ENCODE measurements around the gene NTN1. TPM values are rescaled to one million over a fixed set of nuclear protein-coding genes. Genes with fewer than 3 reads are reported as not detected.

The NTN1 gene
- total RNA-seq, 1 experiment from 2014 or later, result 1.2 TPM

- no peak overlapping the region for H3K18ac ChIP-seq (ENCODE audit: insufficient read length, low read depth, low read length)
- no peak overlapping the region for H4K91ac ChIP-seq (ENCODE audit: insufficient read length, low read depth, low read length)
- H3K56ac ChIP-seq (ENCODE audit: insufficient read length, low read depth, low read length), result no peak overlapping the region
- no peaks in the 10 kb centered on the region for H4K20me1 ChIP-seq (ENCODE audit: control insufficient read depth, insufficient read depth, insufficient read length)
- Mint-ChIP-seq H3K4me3 (no peak overlapping the region), H3K9me3 (no peaks in the 10 kb centered on the region), H3K36me3 (ENCODE audit: insufficient read depth in 1 of 3, low read depth in 3 of 3) (no peaks in the 10 kb centered on the region), H3K27ac (no peak overlapping the region), H3K4me1 (peaks cover 5 to 9% of the 10 kb centered on the region in 2 experiments; a peak in 2 of 4 replicates), H3K27me3 (ENCODE audit: low read depth) (peaks cover 7% of the 10 kb centered on the region)
- no peaks in the 10 kb centered on the region for H3K23me2 ChIP-seq (ENCODE audit: insufficient read length, low read depth, low read length, poor library complexity, severe bottlenecking)
- no peak overlapping the region for H4K5ac ChIP-seq (ENCODE audit: insufficient read length, low read depth, low read length)
- H3K9me3 ChIP-seq (ENCODE audit: control insufficient read depth, low read depth, low read length), result no peaks in the 10 kb centered on the region
- no peaks in the 10 kb centered on the region for H3K79me1 ChIP-seq (ENCODE audit: insufficient read depth, low read depth, low read length, poor library complexity, severe bottlenecking)
- no peak overlapping the region for H2BK5ac ChIP-seq (ENCODE audit: insufficient read length, low read length)
- H2BK20ac ChIP-seq (ENCODE audit: low read depth, low read length, poor library complexity, severe bottlenecking), result no peak overlapping the region
- H2BK12ac ChIP-seq (ENCODE audit: insufficient read length, low read depth, low read length), result no peak overlapping the region
- H2AFZ ChIP-seq (ENCODE audit: low read length), result no peak overlapping the region
- no peak overlapping the region for H2AK5ac ChIP-seq (ENCODE audit: insufficient read length, low read length)
- H3K4ac ChIP-seq (ENCODE audit: low read depth, low read length), result no peak overlapping the region
- H3K4me1 ChIP-seq (ENCODE audit: insufficient read depth, low read length), result no peaks in the 10 kb centered on the region
- no peak overlapping the region for H3K4me2 ChIP-seq (ENCODE audit: insufficient read depth, insufficient read length, low read length)
- DNase-seq, result no peak
- H2BK120ac ChIP-seq (ENCODE audit: low read depth, low read length, poor library complexity, severe bottlenecking), result no peak overlapping the region
- H3T11ph ChIP-seq (ENCODE audit: low read length), result no peak overlapping the region
- no peaks in the 10 kb centered on the region for H3K79me2 ChIP-seq (ENCODE audit: insufficient read depth, low read length)
- no peak overlapping the region for H3K23ac ChIP-seq (ENCODE audit: insufficient read length, low read depth, low read length)
- no peak overlapping the region for H3K27ac ChIP-seq (ENCODE audit: insufficient read length, low read depth, low read length)
- H3K9ac ChIP-seq (ENCODE audit: extremely low read depth, insufficient read length, low read length), result no peak overlapping the region
- no peaks in the 10 kb centered on the region for H3K27me3 ChIP-seq (ENCODE audit: insufficient read depth, low read length)
- H3K14ac ChIP-seq (ENCODE audit: insufficient read depth, low read length), result no peak overlapping the region
- H2BK15ac ChIP-seq (ENCODE audit: low read depth, low read length), result no peak overlapping the region
- WGBS (ENCODE audit: extremely low coverage, insufficient read length, low lambda C conversion rate), result 100% methylated on average over 1 of the region's 2 CpGs
- TF ChIP-seq CTCF (conservative IDR thresholded peaks at IDR 0.05), result no peak
- no peak overlapping the region for H4K8ac ChIP-seq (replicated peaks; ENCODE audit: insufficient read length, low read depth, low read length)
Measured at GRCh38 chr17:9139695-9140094, 118.4 kb downstream of the NTN1 start.
